ENCODE data around the gene GABPA. TPM values are rescaled to one million over a fixed set of nuclear protein-coding genes. Genes with fewer than 3 reads are reported as not detected.
"Not testable (repeated sequence)": the region's sequence is repeated elsewhere in the genome, so short reads cannot be mapped to it uniquely, and the experiment has no call there.

The GABPA gene
- total and polyA plus RNA-seq, 2 experiments from 2014 or later = 17.6 to 24.4 TPM

DNA sequence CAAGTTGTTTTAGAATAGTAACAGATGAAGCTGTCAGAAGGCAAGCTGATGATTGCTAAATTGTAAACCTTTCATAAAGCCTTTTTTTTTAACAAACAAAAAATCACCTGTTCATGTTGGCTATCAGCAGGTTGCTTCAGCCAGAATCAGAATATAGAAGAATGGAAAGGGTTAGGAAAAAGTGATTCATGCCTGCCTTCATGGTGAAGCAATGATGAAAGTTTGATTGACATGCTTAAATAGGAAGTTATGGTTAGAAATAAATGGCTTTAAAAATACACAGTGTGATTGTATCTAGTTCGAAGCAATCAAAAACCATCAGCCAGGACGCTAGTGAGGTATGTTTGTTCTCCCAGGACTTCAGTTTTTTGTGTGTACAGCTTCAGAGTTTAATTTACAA lies 37.9 kb downstream of the GABPA start:
- Histone ChIP-seq H3K27ac (no peak overlapping the region), H3F3A (ENCODE audit: insufficient read depth) (0 out of 2 replicates have a peak, but pooled peaks cover 9% of the 10 kb centered on the region), H3K9ac (no peak overlapping the region), H3K4me3 (no peak overlapping the region), H3K4me1 (ENCODE audit: insufficient read depth) (no peaks in the 10 kb centered on the region), H3K79me2 (ENCODE audit: insufficient read depth) (no peaks in the 10 kb centered on the region), H3K36me3 (ENCODE audit: low read depth) (0 out of 2 replicates have a peak, but pooled peaks cover 7% of the 10 kb centered on the region), H4K20me1 (ENCODE audit: insufficient read depth) (no peaks in the 10 kb centered on the region), H3K9me2 (ENCODE audit: insufficient read depth) (no peaks in the 10 kb centered on the region), H3K4me2 (ENCODE audit: unreplicated experiment) (no peak overlapping the region), H3K9me3 (ENCODE audit: low read depth) (no peaks in the 10 kb centered on the region), H2AFZ (no peak overlapping the region), H3K27me3 (replicated peaks; ENCODE audit: insufficient read depth) (no peaks in the 10 kb centered on the region)
- no peak for DNase-seq
- WGBS, 2 experiments (ENCODE audit: low coverage in 1 of 2, low lambda C conversion rate in 2 of 2, missing lambda C conversion rate in 2 of 2) = 91 to 98% methylated on average over 2 of the region's 2 CpGs
- in situ Hi-C loops (cut with MboI) = no loop called here
- TF ChIP-seq EZH2 (IDR thresholded peaks at IDR 0.05; ENCODE audit: insufficient read depth, poor library complexity, severe bottlenecking) (no peak), EZH2phosphoT487 (IDR thresholded peaks at IDR 0.05; ENCODE audit: insufficient read depth, low read depth) (no peak)

DNA sequence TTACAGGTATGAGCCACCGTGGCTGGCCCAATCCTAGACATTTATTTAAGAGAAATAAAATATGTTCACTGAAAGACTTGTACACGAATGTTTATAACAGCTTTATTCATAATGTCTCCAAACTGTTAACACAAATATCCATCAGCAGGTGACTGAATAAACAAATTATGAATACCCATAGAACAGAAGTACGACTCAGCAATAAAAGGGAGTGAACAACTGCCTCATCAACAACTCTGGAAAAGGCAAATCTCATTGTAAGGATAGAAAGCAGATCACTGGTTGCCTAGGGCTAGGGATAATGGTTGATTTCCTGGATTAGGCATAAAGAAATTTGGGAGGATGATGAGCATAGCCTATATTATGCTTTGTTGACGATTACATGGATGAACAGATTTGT lies 41.7 kb downstream of the GABPA start:
- Histone ChIP-seq H3K36me3 (ENCODE audit: low read depth) (no peaks in the 10 kb centered on the region), H4K20me1 (ENCODE audit: insufficient read depth) (no peaks in the 10 kb centered on the region)

DNA sequence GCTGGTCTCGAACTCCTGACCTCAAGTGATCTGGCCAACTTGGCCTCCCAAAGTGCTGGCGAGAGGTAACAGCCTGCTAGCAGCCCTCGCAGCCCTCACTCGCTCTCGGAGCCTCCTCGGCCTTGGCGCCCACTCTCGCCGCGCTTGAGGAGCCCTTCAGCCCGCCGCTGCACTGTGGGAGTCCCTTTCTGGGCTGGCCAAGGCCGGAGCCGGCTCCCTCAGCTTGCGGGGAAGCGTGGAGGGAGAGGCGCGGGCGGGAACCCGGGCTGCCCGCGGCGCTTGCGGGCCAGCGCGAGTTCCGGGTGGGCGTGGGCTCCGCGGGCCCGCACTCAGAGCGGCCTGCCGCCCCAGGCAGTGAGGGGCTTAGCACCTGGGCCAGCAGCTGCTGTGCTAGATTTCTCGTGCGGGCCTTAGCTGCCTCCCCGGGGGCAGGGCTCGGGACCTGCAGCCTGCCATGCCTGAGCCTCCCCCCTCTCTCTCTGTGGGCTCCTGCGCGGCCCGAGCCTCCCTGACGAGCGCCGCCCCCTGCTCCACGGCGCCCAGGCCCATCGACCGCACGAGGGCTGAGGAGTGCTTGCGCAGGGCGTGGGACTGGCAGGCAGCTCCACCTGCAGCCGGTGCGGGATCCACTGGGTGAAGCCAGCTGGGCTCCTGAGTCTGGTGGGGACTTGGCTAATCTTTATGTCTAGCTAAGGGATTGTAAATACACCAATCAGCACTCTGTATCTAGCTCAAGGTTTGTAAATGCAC lies 43.5 kb downstream of the GABPA start:
- in situ Hi-C loops (cut with MboI); H3K27me3 ChIP-seq (replicated peaks; ENCODE audit: insufficient read depth); H4K20me1 ChIP-seq (ENCODE audit: insufficient read depth); H3K27ac ChIP-seq; H3K4me1 ChIP-seq (ENCODE audit: insufficient read depth); H3K9me3 ChIP-seq (ENCODE audit: low read depth); H3K9ac ChIP-seq; H3K9me2 ChIP-seq (ENCODE audit: insufficient read depth); H3K36me3 ChIP-seq (ENCODE audit: low read depth); H3K4me2 ChIP-seq (ENCODE audit: unreplicated experiment); H3F3A ChIP-seq (ENCODE audit: insufficient read depth); H3K79me2 ChIP-seq (ENCODE audit: insufficient read depth); H3K4me3 ChIP-seq; DNase-seq; H2AFZ ChIP-seq: not testable (repeated sequence)
- 88 to 91% methylated on average over 38 to 52 of the region's 52 CpGs for WGBS, 2 experiments (ENCODE audit: low coverage in 1 of 2, low lambda C conversion rate in 2 of 2, missing lambda C conversion rate in 2 of 2)

More for the DNA sequence above, 41.7 kb downstream of the GABPA start:
- Histone ChIP-seq H3F3A (ENCODE audit: insufficient read depth) (0 out of 2 replicates have a peak, but pooled peaks cover 9% of the 10 kb centered on the region), H3K4me2 (ENCODE audit: unreplicated experiment) (no peak overlapping the region), H2AFZ (no peak overlapping the region), H3K9me2 (ENCODE audit: insufficient read depth) (no peaks in the 10 kb centered on the region), H3K27me3 (replicated peaks; ENCODE audit: insufficient read depth) (no peaks in the 10 kb centered on the region), H3K9ac (no peak overlapping the region), H3K4me1 (ENCODE audit: insufficient read depth) (no peaks in the 10 kb centered on the region), H3K4me3 (no peak overlapping the region), H3K27ac (no peak overlapping the region), H3K9me3 (ENCODE audit: low read depth) (no peaks in the 10 kb centered on the region), H3K79me2 (ENCODE audit: insufficient read depth) (no peaks in the 10 kb centered on the region)
- in situ Hi-C loops (cut with MboI) = no loop called here
- 74 to 78% methylated on average over 4 of the region's 4 CpGs for WGBS, 2 experiments (ENCODE audit: low coverage in 1 of 2, low lambda C conversion rate in 2 of 2, missing lambda C conversion rate in 2 of 2)
- TF ChIP-seq EZH2 (IDR thresholded peaks at IDR 0.05; ENCODE audit: insufficient read depth, poor library complexity, severe bottlenecking) = no peak
- no peak for TF ChIP-seq EZH2phosphoT487 (IDR thresholded peaks at IDR 0.05; ENCODE audit: insufficient read depth, low read depth)
- no peak for DNase-seq

DNA sequence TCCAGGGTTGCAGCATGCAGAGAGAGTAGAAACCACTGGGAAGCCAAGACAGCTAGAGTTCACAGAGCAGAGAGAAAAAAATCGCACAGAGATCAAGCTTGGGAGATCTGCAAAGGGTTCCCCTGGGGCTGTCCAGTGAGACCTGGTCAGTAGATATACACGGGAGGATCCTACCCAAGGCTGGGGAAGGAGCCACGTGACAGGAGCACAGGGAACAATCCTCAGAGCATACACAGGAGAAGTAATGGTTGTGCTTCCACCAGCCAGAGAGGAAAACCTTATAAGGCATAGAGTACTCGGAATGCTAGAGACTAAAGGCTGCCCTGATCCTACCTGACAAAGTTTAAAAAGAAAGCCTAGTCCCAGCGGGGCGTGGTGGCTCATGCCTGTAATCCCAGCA lies 53.9 kb downstream of the GABPA start:
- Histone ChIP-seq H3K9ac (no peak overlapping the region), H3F3A (ENCODE audit: insufficient read depth) (no peaks in the 10 kb centered on the region), H3K27me3 (replicated peaks; ENCODE audit: insufficient read depth) (peaks cover 3% of the 10 kb centered on the region; the same call in 1 of the 2 replicates), H3K4me2 (ENCODE audit: unreplicated experiment) (no peak overlapping the region), H3K9me2 (ENCODE audit: insufficient read depth) (no peaks in the 10 kb centered on the region), H3K27ac (no peak overlapping the region), H3K79me2 (ENCODE audit: insufficient read depth) (no peaks in the 10 kb centered on the region), H4K20me1 (ENCODE audit: insufficient read depth) (no peaks in the 10 kb centered on the region), H2AFZ (no peak overlapping the region), H3K4me3 (no peak overlapping the region), H3K36me3 (ENCODE audit: low read depth) (no peaks in the 10 kb centered on the region), H3K4me1 (ENCODE audit: insufficient read depth) (peaks cover 7% of the 10 kb centered on the region; the same call in 1 of the 2 replicates), H3K9me3 (ENCODE audit: low read depth) (no peaks in the 10 kb centered on the region)
- DNase-seq = no peak
- TF ChIP-seq EZH2phosphoT487 (IDR thresholded peaks at IDR 0.05; ENCODE audit: insufficient read depth, low read depth) = no peak
- in situ Hi-C loops (cut with MboI) = no loop called here
- WGBS, 2 experiments (ENCODE audit: low coverage in 1 of 2, low lambda C conversion rate in 2 of 2, missing lambda C conversion rate in 2 of 2) = 50 to 54% methylated on average over 6 of the region's 6 CpGs
